Esophagus muscularis mucosa (tissue), 4 donors: ENCODE measurements around the gene INPPL1. TPM values are rescaled to one million over a fixed set of nuclear protein-coding genes. Genes with fewer than 3 reads are reported as not detected.

Experiments
- DNase-seq: peaks from one replicate; pipeline ENCODE4 v3.0.0-alpha.2; 2017; ENCODE audit errors: extremely low spot score
- H3K27ac ChIP-seq, 4 donors: fragments of 200-600 bp; sonication (generic); replicated peaks in 1 of 4; 1 replicate in 3 of 4; 2 replicates in 1 of 4; pipeline ENCODE4 v1.5.1; 2016 to 2019; ENCODE audit warnings: mild to moderate bottlenecking in 1 of 4
- H3K27me3 ChIP-seq, 4 donors: fragments of 200-600 bp; sonication (generic); one replicate each; pipeline versions ENCODE4 v1.5.1 to v1.6.0; 2016 to 2019
- H3K36me3 ChIP-seq, 4 donors: fragments of 200-600 bp; sonication (generic); one replicate each; pipeline ENCODE4 v1.5.1; 2016 to 2019
- H3K4me1 ChIP-seq, 4 donors: fragments of 200-600 bp; sonication (generic); one replicate each; pipeline ENCODE4 v1.5.1; 2016 to 2019
- H3K4me3 ChIP-seq, 4 donors: fragments of 200-600 bp; sonication (generic); 1 replicate in 2 of 4; 2 replicates in 2 of 4; pipeline ENCODE4 v1.5.1; 2016 to 2019; ENCODE audit warnings: mild to moderate bottlenecking in 4 of 4, moderate library complexity in 1 of 4
- H3K9me3 ChIP-seq, 4 donors: fragments of 200-600 bp; sonication (generic); 1 replicate in 3 of 4; 2 replicates in 1 of 4; pipeline ENCODE4 v1.5.1; 2016 to 2019
- CTCF ChIP-seq, 3 experiments: fragments of 200-600 bp in 2 of 3; fragments of 450-650 bp in 1 of 3; sonication (generic) in 2 of 3; IDR thresholded peaks; one replicate each; pipeline ENCODE4 v1.5.1; 2017 to 2019; ENCODE audit warnings: antibody characterized with exemption in 3 of 3, mild to moderate bottlenecking in 2 of 3, moderate library complexity in 1 of 3
- EP300 ChIP-seq: sonication (generic); formaldehyde crosslinking; IDR thresholded peaks from one replicate; pipeline ENCODE4 v1.6.1; 2017; ENCODE audit warnings: antibody characterized with exemption
- POLR2A ChIP-seq: fragments of 450-650 bp; IDR thresholded peaks from one replicate; pipeline ENCODE4 v1.6.1; 2017; ENCODE audit warnings: antibody characterized with exemption, moderate library complexity, mild to moderate bottlenecking, low read depth
- POLR2AphosphoS5 ChIP-seq, 2 donors: sonication (generic); formaldehyde crosslinking; IDR thresholded peaks; one replicate each; pipeline ENCODE4 v1.6.1; 2017; ENCODE audit warnings: antibody characterized with exemption in 2 of 2
- WGBS: methylation state at CpG from one replicate; pipeline ENCODE4 v1.1.5; 2018; 5-methylcytosine and 5-hydroxymethylcytosine counted together
- intact Hi-C: fragments of 100-400 bp; cut with DNase I; formaldehyde crosslinking; loops from one replicate; pipeline ENCODE4 v1.15.1; 2023
- total RNA-seq, 4 donors: library from RNA; depleted of rRNA; stranded (reverse); fragments of >200 nt; gene quantifications; one replicate each; pipeline versions ENCODE4 v1.1.0 to v1.2.1, GENCODE V29; 2016

Gene INPPL1
- total RNA-seq, 4 donors from 2014 or later: 61.6 to 158 (median 100) TPM

GRCh38 chr11:72233056-72233772, 8.6 kb downstream of the INPPL1 start:
- peaks cover 63 to 100% (median 97%) of the 10 kb centered on the region in 4 donors for H3K36me3 ChIP-seq
- H3K4me1 ChIP-seq: peaks cover 21 to 70% (median 41%) of the 10 kb centered on the region in 4 donors

GRCh38 chr11:72233773-72234513, 9.4 kb downstream of the INPPL1 start:
- no peaks in the 10 kb centered on the region for H3K9me3 ChIP-seq
- DNase-seq: no peak
- no peak overlapping the region for H3K4me3 ChIP-seq
- peak overlapping the region in 3 of 4 donors; percentile 18 to 34 (median 21) for H3K27ac ChIP-seq
- no peaks in the 10 kb centered on the region for H3K27me3 ChIP-seq
- intact Hi-C loops: no loop called here
- H3K4me1 ChIP-seq: peaks cover 29 to 72% (median 45%) of the 10 kb centered on the region in 4 donors
- peaks cover 58 to 95% (median 92%) of the 10 kb centered on the region in 4 donors for H3K36me3 ChIP-seq
- TF ChIP-seq CTCF (IDR thresholded peaks at IDR 0.05) (no peak), POLR2A (no peak), POLR2AphosphoS5 (IDR thresholded peaks at IDR 0.05) (no peak), EP300 (no peak)
- WGBS: 85% methylated on average over 7 of the region's 8 CpGs

More at GRCh38 chr11:72233056-72233772, 8.6 kb downstream of the INPPL1 start:
- H3K27ac ChIP-seq: peak overlapping the region in 3 of 4 donors; percentile 12 to 34 (median 33)
- TF ChIP-seq POLR2AphosphoS5 (IDR thresholded peaks at IDR 0.05) (no peak), POLR2A (no peak), CTCF (IDR thresholded peaks at IDR 0.05) (no peak), EP300 (no peak)
- no peak for DNase-seq
- H3K9me3 ChIP-seq: no peaks in the 10 kb centered on the region
- no peak overlapping the region for H3K4me3 ChIP-seq
- H3K27me3 ChIP-seq: no peaks in the 10 kb centered on the region
- intact Hi-C loops: no loop called here
- 90% methylated on average over 6 of the region's 13 CpGs for WGBS

GRCh38 chr11:72234514-72234830, 9.9 kb downstream of the INPPL1 start:
- Histone ChIP-seq H3K27ac (peak overlapping the region in 3 of 4 donors; percentile 18 to 86 (median 21)), H3K36me3 (peaks cover 55 to 90% (median 87%) of the 10 kb centered on the region in 4 donors), H3K4me1 (peaks cover 34 to 72% (median 50%) of the 10 kb centered on the region in 4 donors), H3K4me3 (no peak overlapping the region), H3K9me3 (no peaks in the 10 kb centered on the region), H3K27me3 (no peaks in the 10 kb centered on the region)
- no peak for DNase-seq
- 69% methylated on average over 3 of the region's 3 CpGs for WGBS
- no peak for TF ChIP-seq POLR2A
- TF ChIP-seq EP300: no peak
- no peak for TF ChIP-seq CTCF (IDR thresholded peaks at IDR 0.05)
- no peak for TF ChIP-seq POLR2AphosphoS5 (IDR thresholded peaks at IDR 0.05)
- intact Hi-C loops: no loop called here

- Histone ChIP-seq H3K4me1 (peaks cover 36 to 72% (median 54%) of the 10 kb centered on the region in 4 donors), H3K4me3 (no peak overlapping the region), H3K9me3 (no peaks in the 10 kb centered on the region), H3K27me3 (no peaks in the 10 kb centered on the region), H3K27ac (peak overlapping the region; percentile 21 to 86 (median 78)), H3K36me3 (peaks cover 50 to 85% (median 82%) of the 10 kb centered on the region in 4 donors)
- intact Hi-C loops: loop anchor here (5.0 kb wide), 1 partner anchor 182 kb away; no protein-coding TSS in a partner anchor
- DNase-seq: no peak
- TF ChIP-seq EP300 (no peak), POLR2A (no peak), CTCF (IDR thresholded peaks at IDR 0.05) (no peak), POLR2AphosphoS5 (IDR thresholded peaks at IDR 0.05) (no peak)
- WGBS: 80% methylated on average over 4 of the region's 4 CpGs
These were observed 10.4 kb downstream of the INPPL1 start for GRCh38 chr11:72234920-72235319.
